Natural killer cell (primary cell): ENCODE measurements around the gene OR9A2. TPM values are rescaled to one million over a fixed set of nuclear protein-coding genes. Genes with fewer than 3 reads are reported as not detected.

Experiments used
- ATAC-seq, 3 donors: fragments of 150-1000 bp in 2 of 3; fragments of 200-7000 bp in 1 of 3; cut with Tn5 transposase; 1 replicate in 1 of 3; 2 replicates in 2 of 3; pipeline ENCODE4 v1.10.0; 2021; ENCODE audit warnings: mild to moderate bottlenecking in 2 of 3, moderate library complexity in 2 of 3
- DNase-seq, 2 donors: peaks; one replicate each; pipeline versions ENCODE4 v3.0.0 to v3.0.0-alpha.2; 2013 to 2021; ENCODE audit warnings: mixed read lengths in 1 of 2
- H3K27ac ChIP-seq: one replicate; pipeline ENCODE4 v1.5.1; 2013; ENCODE audit warnings: mild to moderate bottlenecking, low read length
- H3K27me3 ChIP-seq: one replicate; pipeline ENCODE4 v1.6.1; 2013; ENCODE audit warnings: low read length; ENCODE audit not compliant: control insufficient read depth, insufficient read depth
- H3K36me3 ChIP-seq: one replicate; pipeline ENCODE4 v1.6.1; 2013; ENCODE audit warnings: low read length; ENCODE audit not compliant: control insufficient read depth, insufficient read depth
- H3K4me1 ChIP-seq: one replicate; pipeline ENCODE4 v1.6.1; 2013; ENCODE audit warnings: low read length; ENCODE audit not compliant: control insufficient read depth, insufficient read depth
- H3K4me3 ChIP-seq: one replicate; pipeline ENCODE4 v1.5.1; 2013; ENCODE audit warnings: low read length
- H3K9me3 ChIP-seq: one replicate; pipeline ENCODE4 v1.6.1; 2013; ENCODE audit warnings: low read length; ENCODE audit not compliant: control insufficient read depth, insufficient read depth
- H3K27ac Mint-ChIP-seq, 2 donors: one replicate each; pipeline ENCODE4 v1.8.0; 2022; ENCODE audit warnings: mild to moderate bottlenecking in 2 of 2, mixed read lengths in 2 of 2, moderate library complexity in 1 of 2
- H3K27me3 Mint-ChIP-seq, 2 donors: one replicate each; pipeline ENCODE4 v1.8.0; 2022; ENCODE audit warnings: low read depth in 2 of 2, mixed read lengths in 2 of 2
- H3K36me3 Mint-ChIP-seq: one replicate; pipeline ENCODE4 v1.8.0; 2022; ENCODE audit warnings: mixed read lengths
- H3K4me1 Mint-ChIP-seq, 2 donors: one replicate each; pipeline ENCODE4 v1.8.0; 2022; ENCODE audit warnings: mixed read lengths in 2 of 2
- H3K4me3 Mint-ChIP-seq: one replicate; pipeline ENCODE4 v1.8.0; 2022; ENCODE audit warnings: mild to moderate bottlenecking, moderate library complexity, mixed read lengths
- H3K9me3 Mint-ChIP-seq, 2 donors: one replicate each; pipeline ENCODE4 v1.8.0; 2022; ENCODE audit warnings: mixed read lengths in 2 of 2
- CTCF ChIP-seq: fragments of 200-600 bp; IDR thresholded peaks from one replicate; pipeline ENCODE4 v1.8.0; 2022; ENCODE audit warnings: antibody characterized with exemption
- WGBS: methylation state at CpG from one replicate; pipeline ENCODE4 v1.1.7; 2013; ENCODE audit warnings: missing lambda C conversion rate; ENCODE audit not compliant: insufficient coverage; 5-methylcytosine and 5-hydroxymethylcytosine counted together
- intact Hi-C: fragments of 100-400 bp; cut with micrococcal nuclease; formaldehyde crosslinking; loops from one replicate; pipeline ENCODE4 v1.14.2; 2022
- total RNA-seq, 4 donors: library from RNA; stranded (reverse); fragments of 120-200 nt in 1 of 4; gene quantifications; one replicate each; pipeline versions ENCODE4 v1.2.3 to v1.2.4, GENCODE V29; 2013 to 2022

Gene OR9A2
- total RNA-seq, 3 donors from 2014 or later (not counting 1 experiment from before 2014, with no cell fraction given) = not detected

GRCh38 chr7:143013893-143014292, 13.0 kb downstream of the OR9A2 start:
- Histone ChIP-seq H3K36me3 (no peaks in the 10 kb centered on the region), H3K9me3 (no peaks in the 10 kb centered on the region), H3K4me1 (peaks cover 4% of the 10 kb centered on the region), H3K27ac (no peak overlapping the region), H3K27me3 (no peaks in the 10 kb centered on the region), H3K4me3 (no peak overlapping the region)
- no peak overlapping the region for H3K4me3 Mint-ChIP-seq
- no peaks in the 10 kb centered on the region for H3K9me3 Mint-ChIP-seq
- 95% methylated on average over 5 of the region's 5 CpGs for WGBS
- DNase-seq (no peak), ATAC-seq (no peak)
- H3K36me3 Mint-ChIP-seq = no peaks in the 10 kb centered on the region
- H3K4me1 Mint-ChIP-seq = no peaks in the 10 kb centered on the region
- intact Hi-C loops = no loop called here
- TF ChIP-seq CTCF = no peak
- H3K27ac Mint-ChIP-seq = no peak overlapping the region
- H3K27me3 Mint-ChIP-seq = peaks cover 22 to 34% of the 10 kb centered on the region in 2 donors

- Mint-ChIP-seq H3K27ac (no peak overlapping the region), H3K9me3 (no peaks in the 10 kb centered on the region), H3K4me1 (no peaks in the 10 kb centered on the region), H3K36me3 (no peaks in the 10 kb centered on the region), H3K27me3 (peaks cover 22 to 34% of the 10 kb centered on the region in 2 donors), H3K4me3 (no peak overlapping the region)
- Histone ChIP-seq H3K9me3 (no peaks in the 10 kb centered on the region), H3K4me1 (peaks cover 4% of the 10 kb centered on the region), H3K4me3 (no peak overlapping the region), H3K27ac (no peak overlapping the region), H3K27me3 (no peaks in the 10 kb centered on the region), H3K36me3 (no peaks in the 10 kb centered on the region)
- intact Hi-C loops = no loop called here
- WGBS = 87% methylated on average over 1 of the region's 1 CpG
- ATAC-seq (no peak), DNase-seq (no peak)
- no peak for TF ChIP-seq CTCF
These were observed 13.5 kb downstream of the OR9A2 start for GRCh38 chr7:143013473-143013872.

DNA sequence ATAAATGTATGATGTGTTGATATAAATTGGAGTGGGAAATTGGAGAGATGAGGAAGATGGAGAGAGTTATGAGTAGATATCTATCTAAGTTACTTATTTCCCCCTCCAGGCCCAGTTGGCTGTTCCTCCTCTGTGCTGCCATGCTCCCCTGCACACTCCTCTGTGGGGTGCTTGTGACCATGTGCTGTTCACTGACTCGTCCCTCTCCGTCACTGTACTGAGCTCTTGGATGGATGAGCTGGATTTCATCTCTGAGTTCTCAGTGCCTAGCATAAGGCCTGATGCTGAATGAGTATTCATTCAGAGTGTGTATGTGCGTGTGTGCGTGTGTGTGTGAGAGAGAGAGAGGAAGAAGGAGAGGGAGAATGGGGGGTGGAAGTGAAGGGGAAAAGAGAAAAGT, 14.5 kb downstream of the OR9A2 start:
- no peak overlapping the region for H3K4me3 ChIP-seq
- no peaks in the 10 kb centered on the region for H3K27me3 ChIP-seq
- H3K27me3 Mint-ChIP-seq = peaks cover 26 to 42% of the 10 kb centered on the region in 2 donors
- H3K9me3 Mint-ChIP-seq = no peaks in the 10 kb centered on the region
- 81% methylated on average over 4 of the region's 4 CpGs for WGBS
- no peak for ATAC-seq
- no peak overlapping the region for H3K27ac Mint-ChIP-seq
- H3K4me3 Mint-ChIP-seq = no peak overlapping the region
- TF ChIP-seq CTCF = no peak
- H3K4me1 ChIP-seq = peaks cover 4% of the 10 kb centered on the region
- no peaks in the 10 kb centered on the region for H3K36me3 ChIP-seq
- intact Hi-C loops = no loop called here
- no peak overlapping the region for H3K27ac ChIP-seq
- H3K4me1 Mint-ChIP-seq = peaks cover 5% of the 10 kb centered on the region in 2 donors
- no peaks in the 10 kb centered on the region for H3K36me3 Mint-ChIP-seq
- H3K9me3 ChIP-seq = no peaks in the 10 kb centered on the region
- no peak for DNase-seq

DNA sequence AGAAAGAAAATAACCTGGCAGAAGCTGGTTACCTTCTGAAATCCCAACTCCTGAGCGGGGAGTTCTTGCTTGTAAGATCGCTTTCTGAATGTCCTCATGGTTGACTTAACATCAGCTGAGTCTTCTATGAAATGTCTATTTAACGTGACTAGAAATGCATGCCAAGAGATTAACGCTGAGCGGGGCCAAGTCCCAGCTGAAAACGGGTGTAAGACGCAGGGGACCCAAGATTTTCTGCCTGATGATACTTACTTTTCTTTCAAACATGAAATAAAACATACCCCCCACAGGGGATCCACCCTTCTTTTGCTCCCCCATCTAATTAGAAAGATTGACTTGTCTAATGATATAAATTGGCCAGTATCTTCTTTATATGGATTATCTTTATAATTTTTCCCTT, 14.9 kb downstream of the OR9A2 start:
- no peak overlapping the region for H3K27ac ChIP-seq
- Mint-ChIP-seq H3K4me1 (peaks cover 5% of the 10 kb centered on the region in 2 donors), H3K27ac (no peak overlapping the region), H3K4me3 (no peak overlapping the region), H3K9me3 (no peaks in the 10 kb centered on the region), H3K36me3 (no peaks in the 10 kb centered on the region), H3K27me3 (peaks cover 26 to 42% of the 10 kb centered on the region in 2 donors)
- peaks cover 3% of the 10 kb centered on the region for H3K4me1 ChIP-seq
- DNase-seq (no peak), ATAC-seq (no peak)
- no peak for TF ChIP-seq CTCF
- H3K4me3 ChIP-seq = no peak overlapping the region
- H3K9me3 ChIP-seq = no peaks in the 10 kb centered on the region
- WGBS = 90% methylated on average over 7 of the region's 7 CpGs
- H3K36me3 ChIP-seq = no peaks in the 10 kb centered on the region
- intact Hi-C loops = no loop called here
- H3K27me3 ChIP-seq = no peaks in the 10 kb centered on the region
